Fibroblast of villous mesenchyme (primary cell): Measurements from ENCODE around the gene ARTN. TPM values are rescaled to one million over a fixed set of nuclear protein-coding genes. Genes with fewer than 3 reads are reported as not detected.
A peak's percentile ranks its signal among the peaks of the same experiment; 100 is the strongest.

Source experiments
- DNase-seq: peaks from one replicate; pipeline ENCODE4 v3.0.0-alpha.2; 2010; ENCODE audit warnings: low read depth
- H3K4me3 ChIP-seq: 2 replicates; pipeline ENCODE4 v1.5.1; 2011; ENCODE audit warnings: low read depth, mild to moderate bottlenecking, low read length
- CTCF ChIP-seq: IDR thresholded peaks from 2 replicates; pipeline ENCODE4 v1.5.1; 2012; ENCODE audit warnings: low read depth, mild to moderate bottlenecking, low read length; ENCODE audit not compliant: insufficient read depth
- total RNA-seq: library from RNA; depleted of rRNA; stranded (reverse); fragments of >200 nt; gene quantifications from 2 replicates; pipeline ENCODE4 v1.2.3, GENCODE V29; 2012

Gene ARTN
- total RNA-seq, 1 donor = 0.86 TPM

GRCh38 chr1:43976045-43976444, 42.4 kb downstream of the ARTN start:
- H3K4me3 ChIP-seq = peak overlapping the region; percentile 94
- DNase-seq = no peak
- TF ChIP-seq CTCF = no peak

GRCh38 chr1:43976890-43977289, 43.3 kb downstream of the ARTN start:
- TF ChIP-seq CTCF = no peak
- DNase-seq = no peak
- no peak overlapping the region for H3K4me3 ChIP-seq

GRCh38 chr1:43977376-43978263, 44.0 kb downstream of the ARTN start:
- TF ChIP-seq CTCF = no peak
- no peak for DNase-seq
- no peak overlapping the region for H3K4me3 ChIP-seq

GRCh38 chr1:43978264-43978550, 44.6 kb downstream of the ARTN start:
- TF ChIP-seq CTCF = no peak
- H3K4me3 ChIP-seq = no peak overlapping the region
- DNase-seq = no peak

- no peak for DNase-seq
- TF ChIP-seq CTCF = no peak
- peak within 1 kb of the TSS; percentile 67 for H3K4me3 ChIP-seq
Observed at GRCh38 chr1:43978551-43979260, 45.1 kb downstream of the ARTN start, which contains the start of gene B4GALT2. B4GALT2 (plus strand) TSS chr1:43979210; CDS start chr1:43981161, 1,951 bp downstream.

- TF ChIP-seq CTCF = no peak
- no peak for DNase-seq
- peak overlapping the region; percentile 67 for H3K4me3 ChIP-seq
Observed at GRCh38 chr1:43979261-43979527, 45.6 kb downstream of the ARTN start.
